Lung (tissue), 12 donors: ENCODE results near the gene PCBP3. TPM values are rescaled to one million over a fixed set of nuclear protein-coding genes. Genes with fewer than 3 reads are reported as not detected.

Source experiments
- ATAC-seq: fragments of 200-7000 bp; cut with Tn5 transposase; one replicate; pipeline ENCODE4 v1.9.1; 2020; ENCODE audit warnings: moderate number of reproducible peaks; ENCODE audit not compliant: insufficient read depth, low FRiP score
- DNase-seq, 3 donors: peaks; one replicate each; pipeline ENCODE4 v3.0.0-alpha.2; 2013 to 2017
- H3K27ac ChIP-seq, 2 donors: one replicate each; pipeline ENCODE4 v1.5.1; 2013; ENCODE audit warnings: mild to moderate bottlenecking in 2 of 2, moderate library complexity in 2 of 2, control low read depth in 1 of 2, inconsistent platforms in 1 of 2, low read depth in 1 of 2, low read length in 1 of 2
- H3K27me3 ChIP-seq, 3 donors: one replicate each; pipeline ENCODE4 v1.5.1; 2013; ENCODE audit warnings: low read length in 2 of 3; ENCODE audit not compliant: control insufficient read depth in 3 of 3, insufficient read depth in 3 of 3
- H3K36me3 ChIP-seq, 4 donors: one replicate each; pipeline ENCODE4 v1.5.1; 2013; ENCODE audit warnings: low read length in 4 of 4, mild to moderate bottlenecking in 1 of 4, moderate library complexity in 1 of 4; ENCODE audit not compliant: control insufficient read depth in 4 of 4, insufficient read depth in 4 of 4
- H3K4me1 ChIP-seq, 5 donors: one replicate each; pipeline ENCODE4 v1.5.1; 2013; ENCODE audit warnings: low read length in 5 of 5, mild to moderate bottlenecking in 2 of 5, moderate library complexity in 1 of 5; ENCODE audit not compliant: control insufficient read depth in 5 of 5, insufficient read depth in 5 of 5
- H3K4me3 ChIP-seq: one replicate; pipeline ENCODE4 v1.5.1; 2013; ENCODE audit warnings: mild to moderate bottlenecking, control low read depth, moderate library complexity
- H3K9ac ChIP-seq, 2 donors: one replicate each; pipeline ENCODE4 v1.5.1; 2013; ENCODE audit warnings: low read length in 2 of 2, control low read depth in 1 of 2; ENCODE audit not compliant: insufficient read depth in 1 of 2
- H3K9me3 ChIP-seq, 4 donors: one replicate each; pipeline ENCODE4 v1.5.1; 2013; ENCODE audit warnings: low read length in 3 of 4, mild to moderate bottlenecking in 1 of 4, moderate library complexity in 1 of 4; ENCODE audit not compliant: control insufficient read depth in 4 of 4, insufficient read depth in 3 of 4
- WGBS, 2 donors: extraction: QIAGEN DNeasy Blood & Tissue Kit; methylation state at CpG; one replicate each; pipeline ENCODE4 v1.1.7; 2013; 5-methylcytosine and 5-hydroxymethylcytosine counted together
- polyA plus RNA-seq, 2 donors: library from polyadenylated mRNA; stranded (reverse); fragments of 200-250 nt; gene quantifications; one replicate each; pipeline ENCODE4 v1.2.1, GENCODE V29; 2013
- total RNA-seq, 2 donors: library from RNA; depleted of rRNA in 1 of 2; stranded (reverse); fragments of >200 nt in 1 of 2; gene quantifications; one replicate each; pipeline ENCODE4 v1.2.1, GENCODE V29; 2014 to 2021
- TF ChIP-seq, protein P1 (sequence below): IDR thresholded peaks from 2 replicates; pipeline ENCODE4 v1.5.1; 2012; ENCODE audit warnings: mild to moderate bottlenecking; ENCODE audit errors: control extremely low read depth, extremely low read depth
- donor health status: control.
- donor health status: control.
- donor health status: Bipolar disorder and iron deficiency.
- donor health status: healthy.
- donor health status: DM: yes; HTN: yes; CAD: no.

The PCBP3 gene
- total and polyA plus RNA-seq, 4 donors, result 1.6 to 8.2 (median 3.1) TPM

DNA sequence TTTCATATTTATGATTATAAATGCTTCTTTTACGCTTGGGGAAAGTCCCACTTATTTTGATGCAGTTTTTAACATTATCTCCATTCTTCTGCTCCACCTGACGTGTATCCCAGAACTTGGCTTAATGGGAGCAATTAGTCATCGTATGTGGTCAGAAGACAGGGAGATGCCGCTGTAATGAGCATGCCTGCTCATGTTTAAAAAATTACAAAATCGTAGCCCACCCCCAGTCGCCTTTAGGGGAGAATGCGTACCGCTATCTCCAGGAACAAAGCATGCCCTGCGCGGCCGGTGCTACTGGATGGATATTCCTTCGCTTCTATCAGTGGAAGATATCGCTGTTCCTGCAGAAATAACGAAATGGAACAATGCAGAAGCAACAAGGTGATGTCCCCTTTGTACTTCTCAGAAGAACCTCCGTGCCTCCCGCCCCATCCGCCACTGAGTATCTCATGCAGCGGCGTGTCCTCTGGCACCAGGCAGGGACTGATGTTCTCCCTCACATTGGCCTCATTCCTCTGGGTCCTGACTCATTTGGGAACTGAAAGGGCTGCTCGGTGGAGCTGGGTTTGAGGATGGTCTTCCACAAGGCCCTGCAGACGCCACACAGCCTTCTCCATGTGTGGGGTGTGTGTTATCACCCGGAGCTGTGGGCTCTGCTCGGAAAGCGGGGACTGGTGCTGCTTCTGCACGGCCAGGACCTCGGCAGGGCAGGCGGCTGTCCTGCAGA is 221.7 kb downstream of the PCBP3 start:
- no peak for ATAC-seq
- TF ChIP-seq, protein P1, sequence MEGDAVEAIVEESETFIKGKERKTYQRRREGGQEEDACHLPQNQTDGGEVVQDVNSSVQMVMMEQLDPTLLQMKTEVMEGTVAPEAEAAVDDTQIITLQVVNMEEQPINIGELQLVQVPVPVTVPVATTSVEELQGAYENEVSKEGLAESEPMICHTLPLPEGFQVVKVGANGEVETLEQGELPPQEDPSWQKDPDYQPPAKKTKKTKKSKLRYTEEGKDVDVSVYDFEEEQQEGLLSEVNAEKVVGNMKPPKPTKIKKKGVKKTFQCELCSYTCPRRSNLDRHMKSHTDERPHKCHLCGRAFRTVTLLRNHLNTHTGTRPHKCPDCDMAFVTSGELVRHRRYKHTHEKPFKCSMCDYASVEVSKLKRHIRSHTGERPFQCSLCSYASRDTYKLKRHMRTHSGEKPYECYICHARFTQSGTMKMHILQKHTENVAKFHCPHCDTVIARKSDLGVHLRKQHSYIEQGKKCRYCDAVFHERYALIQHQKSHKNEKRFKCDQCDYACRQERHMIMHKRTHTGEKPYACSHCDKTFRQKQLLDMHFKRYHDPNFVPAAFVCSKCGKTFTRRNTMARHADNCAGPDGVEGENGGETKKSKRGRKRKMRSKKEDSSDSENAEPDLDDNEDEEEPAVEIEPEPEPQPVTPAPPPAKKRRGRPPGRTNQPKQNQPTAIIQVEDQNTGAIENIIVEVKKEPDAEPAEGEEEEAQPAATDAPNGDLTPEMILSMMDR, result no peak
- Histone ChIP-seq H3K27ac (no peak overlapping the region), H3K36me3 (no peaks in the 10 kb centered on the region), H3K4me1 (no peaks in the 10 kb centered on the region), H3K4me3 (no peak overlapping the region), H3K27me3 (no peaks in the 10 kb centered on the region), H3K9ac (no peak overlapping the region), H3K9me3 (peaks cover 0 to 2% (median 0%) of the 10 kb centered on the region in 4 donors)
- DNase-seq, result no peak
- WGBS, 2 donors, result 90 to 94% methylated on average over 27 of the region's 27 CpGs

DNA sequence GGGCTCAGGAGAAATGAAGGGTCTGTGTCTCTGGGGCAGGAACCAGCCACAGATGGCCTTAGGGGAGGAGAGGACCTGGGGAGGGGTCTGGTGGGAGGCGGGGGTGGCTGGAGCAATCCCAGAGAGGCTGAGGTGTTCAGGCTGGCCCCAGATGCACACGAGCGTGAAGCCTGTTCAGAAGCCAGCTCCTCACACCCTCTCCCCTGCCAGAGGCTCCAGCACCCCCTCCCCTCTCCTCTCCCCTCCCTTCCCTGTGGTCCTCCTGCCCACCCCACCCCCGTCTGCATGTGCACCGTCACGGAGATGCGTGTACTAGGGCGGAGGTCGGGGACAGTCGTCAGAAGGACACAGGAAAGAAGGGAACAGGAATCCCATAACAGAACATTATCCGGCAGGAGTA is 223.0 kb downstream of the PCBP3 start:
- Histone ChIP-seq H3K4me1 (no peaks in the 10 kb centered on the region), H3K27ac (no peak overlapping the region), H3K9me3 (no peaks in the 10 kb centered on the region), H3K4me3 (no peak overlapping the region), H3K27me3 (peaks cover 0 to under 1% (median 0%) of the 10 kb centered on the region in 3 donors), H3K36me3 (no peaks in the 10 kb centered on the region), H3K9ac (no peak overlapping the region)
- DNase-seq, result no peak
- TF ChIP-seq, protein P1, result no peak
- WGBS, 2 donors, result 69 to 84% methylated on average over 11 of the region's 11 CpGs
- no peak for ATAC-seq

DNA sequence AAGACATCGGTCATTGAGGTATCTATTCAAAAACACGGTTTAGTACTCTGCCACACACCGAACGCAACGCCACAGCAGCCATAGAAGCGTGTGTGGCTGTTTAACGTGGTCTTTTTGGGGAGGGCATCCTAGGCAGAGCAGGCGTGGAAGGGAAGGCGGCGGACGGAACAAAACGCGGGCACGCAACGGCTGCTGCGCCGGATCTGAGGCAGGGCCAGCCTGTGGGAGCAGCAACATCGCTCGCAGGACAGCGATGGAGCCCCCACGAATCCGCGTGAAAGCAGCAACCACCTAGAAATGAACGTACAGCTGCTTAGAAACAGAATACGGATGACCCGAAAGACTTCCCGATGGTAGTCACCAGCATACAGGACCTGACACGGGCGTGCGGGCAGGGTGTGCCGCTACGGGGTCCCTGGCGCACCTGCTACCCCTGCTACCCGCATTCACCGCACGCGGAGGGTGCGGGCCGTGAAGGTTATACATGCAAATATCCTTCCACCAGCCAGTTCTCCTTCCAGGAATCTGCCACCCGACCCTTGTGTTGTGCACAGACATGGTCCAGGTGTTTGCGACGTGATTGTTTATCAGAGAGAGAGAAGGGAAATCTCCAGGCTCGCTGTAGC is 223.6 kb downstream of the PCBP3 start:
- Histone ChIP-seq H3K27ac (no peak overlapping the region), H3K27me3 (peaks cover 0 to 2% (median 0%) of the 10 kb centered on the region in 3 donors), H3K9ac (no peak overlapping the region), H3K36me3 (no peaks in the 10 kb centered on the region), H3K4me1 (no peaks in the 10 kb centered on the region), H3K9me3 (no peaks in the 10 kb centered on the region), H3K4me3 (no peak overlapping the region)
- TF ChIP-seq, protein P1, result no peak
- no peak for ATAC-seq
- DNase-seq, result no peak
- 91 to 92% methylated on average over 43 of the region's 43 CpGs for WGBS, 2 donors
